ENCODE data around the gene UMPS. TPM values are rescaled to one million over a fixed set of nuclear protein-coding genes. Genes with fewer than 3 reads are reported as not detected.

Gene UMPS
- total RNA-seq, 1 experiment from 2014 or later: 46.0 TPM

DNA sequence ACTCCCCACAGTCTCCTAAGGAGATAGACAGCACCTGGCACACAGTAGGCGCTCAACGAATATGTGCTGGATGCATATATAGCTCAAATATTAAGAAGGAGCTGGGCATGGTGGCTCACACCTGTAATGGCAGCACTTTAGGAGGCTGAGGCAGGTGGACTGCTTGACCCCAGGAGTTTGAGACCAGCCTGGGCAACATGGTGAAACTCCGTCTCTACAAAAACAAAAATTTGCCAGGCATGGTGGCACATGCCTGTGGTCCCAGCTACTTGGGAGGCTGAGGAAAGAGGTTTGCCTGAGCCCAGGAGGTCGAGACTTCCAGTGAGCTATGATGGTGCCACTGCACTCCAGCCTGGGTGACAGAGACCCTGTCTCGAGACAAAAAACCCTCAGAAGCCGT is 37.4 kb downstream of the UMPS start:
- in situ Hi-C loops (cut with HindIII; ENCODE audit: low pct_unique_long_range_greater_than_20kb, low sequenced_read_pairs): no loop called here
- POLR2A ChIA-PET: no interaction called here
- TF ChIP-seq, protein P1, sequence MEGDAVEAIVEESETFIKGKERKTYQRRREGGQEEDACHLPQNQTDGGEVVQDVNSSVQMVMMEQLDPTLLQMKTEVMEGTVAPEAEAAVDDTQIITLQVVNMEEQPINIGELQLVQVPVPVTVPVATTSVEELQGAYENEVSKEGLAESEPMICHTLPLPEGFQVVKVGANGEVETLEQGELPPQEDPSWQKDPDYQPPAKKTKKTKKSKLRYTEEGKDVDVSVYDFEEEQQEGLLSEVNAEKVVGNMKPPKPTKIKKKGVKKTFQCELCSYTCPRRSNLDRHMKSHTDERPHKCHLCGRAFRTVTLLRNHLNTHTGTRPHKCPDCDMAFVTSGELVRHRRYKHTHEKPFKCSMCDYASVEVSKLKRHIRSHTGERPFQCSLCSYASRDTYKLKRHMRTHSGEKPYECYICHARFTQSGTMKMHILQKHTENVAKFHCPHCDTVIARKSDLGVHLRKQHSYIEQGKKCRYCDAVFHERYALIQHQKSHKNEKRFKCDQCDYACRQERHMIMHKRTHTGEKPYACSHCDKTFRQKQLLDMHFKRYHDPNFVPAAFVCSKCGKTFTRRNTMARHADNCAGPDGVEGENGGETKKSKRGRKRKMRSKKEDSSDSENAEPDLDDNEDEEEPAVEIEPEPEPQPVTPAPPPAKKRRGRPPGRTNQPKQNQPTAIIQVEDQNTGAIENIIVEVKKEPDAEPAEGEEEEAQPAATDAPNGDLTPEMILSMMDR (IDR thresholded peaks at IDR 0.05): no peak
- no peak for TF ChIP-seq TCF7L2 (IDR thresholded peaks at IDR 0.05; ENCODE audit: low read depth, low read length)
- no peak for TF ChIP-seq POLR2AphosphoS5 (IDR thresholded peaks at IDR 0.05; ENCODE audit: low read depth, low read length)
- TF ChIP-seq SIN3A (IDR thresholded peaks at IDR 0.05; ENCODE audit: borderline replicate concordance, insufficient read depth, low read depth, low read length): no peak
- TF ChIP-seq, protein P2, sequence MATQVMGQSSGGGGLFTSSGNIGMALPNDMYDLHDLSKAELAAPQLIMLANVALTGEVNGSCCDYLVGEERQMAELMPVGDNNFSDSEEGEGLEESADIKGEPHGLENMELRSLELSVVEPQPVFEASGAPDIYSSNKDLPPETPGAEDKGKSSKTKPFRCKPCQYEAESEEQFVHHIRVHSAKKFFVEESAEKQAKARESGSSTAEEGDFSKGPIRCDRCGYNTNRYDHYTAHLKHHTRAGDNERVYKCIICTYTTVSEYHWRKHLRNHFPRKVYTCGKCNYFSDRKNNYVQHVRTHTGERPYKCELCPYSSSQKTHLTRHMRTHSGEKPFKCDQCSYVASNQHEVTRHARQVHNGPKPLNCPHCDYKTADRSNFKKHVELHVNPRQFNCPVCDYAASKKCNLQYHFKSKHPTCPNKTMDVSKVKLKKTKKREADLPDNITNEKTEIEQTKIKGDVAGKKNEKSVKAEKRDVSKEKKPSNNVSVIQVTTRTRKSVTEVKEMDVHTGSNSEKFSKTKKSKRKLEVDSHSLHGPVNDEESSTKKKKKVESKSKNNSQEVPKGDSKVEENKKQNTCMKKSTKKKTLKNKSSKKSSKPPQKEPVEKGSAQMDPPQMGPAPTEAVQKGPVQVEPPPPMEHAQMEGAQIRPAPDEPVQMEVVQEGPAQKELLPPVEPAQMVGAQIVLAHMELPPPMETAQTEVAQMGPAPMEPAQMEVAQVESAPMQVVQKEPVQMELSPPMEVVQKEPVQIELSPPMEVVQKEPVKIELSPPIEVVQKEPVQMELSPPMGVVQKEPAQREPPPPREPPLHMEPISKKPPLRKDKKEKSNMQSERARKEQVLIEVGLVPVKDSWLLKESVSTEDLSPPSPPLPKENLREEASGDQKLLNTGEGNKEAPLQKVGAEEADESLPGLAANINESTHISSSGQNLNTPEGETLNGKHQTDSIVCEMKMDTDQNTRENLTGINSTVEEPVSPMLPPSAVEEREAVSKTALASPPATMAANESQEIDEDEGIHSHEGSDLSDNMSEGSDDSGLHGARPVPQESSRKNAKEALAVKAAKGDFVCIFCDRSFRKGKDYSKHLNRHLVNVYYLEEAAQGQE (IDR thresholded peaks at IDR 0.05; ENCODE audit: insufficient read depth in 1 of 2, low read depth in 2 of 2, low read length in 1 of 2): no peak
- Histone ChIP-seq H3K36me3 (ENCODE audit: control insufficient read depth, insufficient read depth, low read length) (no peaks in the 10 kb centered on the region; the same call in 1 of the 2 replicates), H3K4me1 (ENCODE audit: control insufficient read depth, insufficient read depth, low read length) (no peaks in the 10 kb centered on the region), H3K27me3 (ENCODE audit: control insufficient read depth, insufficient read depth, low read length) (no peaks in the 10 kb centered on the region), H3K9me3 (ENCODE audit: control insufficient read depth, insufficient read depth, low read depth, low read length) (no peaks in the 10 kb centered on the region), H3K4me3 (ENCODE audit: low read depth in 2 of 2, low read length in 2 of 2) (no peak overlapping the region), H3K27ac (ENCODE audit: low read length) (no peak overlapping the region)
- CTCF ChIA-PET: interaction anchor here (0.5 to 1.1 kb wide), 3 partner anchors 20 to 211 kb away, joined by 3 to 6 read pairs (median 3); no protein-coding TSS in a partner anchor
- ATAC-seq (no peak), DNase-seq (ENCODE audit: low read depth, low spot score) (no peak)
- intact Hi-C loops (cut with micrococcal nuclease; ENCODE audit: unreplicated experiment): no loop called here
- no TSS peak for BruUV-seq (replicated peaks)

DNA sequence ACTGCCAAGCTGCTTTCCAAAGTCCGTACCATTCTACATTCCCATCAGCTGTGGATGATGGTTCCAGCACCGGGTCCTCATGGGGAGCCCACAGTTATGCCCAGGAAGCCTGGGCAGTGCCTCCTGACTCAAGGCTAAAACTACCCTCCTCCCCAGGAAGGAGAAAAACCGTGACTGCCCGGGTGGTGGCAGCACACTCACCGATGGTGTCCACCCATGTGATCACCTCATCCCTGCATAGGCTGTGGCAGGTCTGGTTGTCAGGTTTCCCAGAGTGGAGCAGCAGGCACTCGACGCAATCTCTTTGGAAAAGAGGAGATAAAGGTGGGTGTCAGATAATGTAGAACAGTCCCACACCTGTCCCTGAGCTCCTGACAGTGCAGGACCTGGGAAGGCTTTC is 38.6 kb downstream of the UMPS start:
- Histone ChIP-seq H3K27me3 (ENCODE audit: control insufficient read depth, insufficient read depth, low read length) (no peaks in the 10 kb centered on the region), H3K4me1 (ENCODE audit: control insufficient read depth, insufficient read depth, low read length) (peaks cover 2% of the 10 kb centered on the region), H3K27ac (ENCODE audit: low read length) (no peak overlapping the region), H3K9me3 (ENCODE audit: control insufficient read depth, insufficient read depth, low read depth, low read length) (no peaks in the 10 kb centered on the region), H3K36me3 (ENCODE audit: control insufficient read depth, insufficient read depth, low read length) (no peaks in the 10 kb centered on the region; the same call in 1 of the 2 replicates), H3K4me3 (ENCODE audit: low read depth in 2 of 2, low read length in 2 of 2) (no peak overlapping the region)
- in situ Hi-C loops (cut with HindIII; ENCODE audit: low pct_unique_long_range_greater_than_20kb, low sequenced_read_pairs) (no loop called here), intact Hi-C loops (cut with micrococcal nuclease; ENCODE audit: unreplicated experiment) (no loop called here)
- DNase-seq (ENCODE audit: low read depth, low spot score) (no peak), ATAC-seq (peak; percentile 79)
- POLR2A ChIA-PET: no interaction called here
- no peak for TF ChIP-seq TCF7L2 (IDR thresholded peaks at IDR 0.05; ENCODE audit: low read depth, low read length)
- CTCF ChIA-PET: no interaction called here
- no TSS peak for BruUV-seq (replicated peaks)

DNA sequence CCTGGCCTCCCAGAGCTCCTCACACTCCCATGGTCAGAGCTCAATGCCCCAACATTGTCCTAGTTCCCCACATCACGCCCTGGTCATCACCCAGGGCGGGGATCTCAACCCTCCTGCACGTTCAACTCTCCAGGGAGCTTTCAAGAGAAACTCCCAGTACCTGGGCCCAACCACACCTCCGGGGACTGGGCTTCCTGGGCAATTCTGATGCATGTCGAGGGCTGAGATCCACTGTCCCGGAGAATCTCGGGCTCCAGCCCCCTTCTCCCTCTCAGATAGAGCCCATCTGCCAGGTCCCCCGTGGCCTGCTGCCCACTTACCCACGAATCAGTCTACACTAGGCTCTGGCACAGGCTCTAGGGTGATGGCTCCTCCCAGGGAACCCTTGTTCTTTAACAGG is 39.2 kb downstream of the UMPS start:
- no peak for ATAC-seq
- ChIA-PET CTCF (no interaction called here), POLR2A (no interaction called here)
- Histone ChIP-seq H3K9me3 (ENCODE audit: control insufficient read depth, insufficient read depth, low read depth, low read length) (no peaks in the 10 kb centered on the region), H3K27ac (ENCODE audit: low read length) (no peak overlapping the region), H3K4me1 (ENCODE audit: control insufficient read depth, insufficient read depth, low read length) (peaks cover 9% of the 10 kb centered on the region), H3K36me3 (ENCODE audit: control insufficient read depth, insufficient read depth, low read length) (no peaks in the 10 kb centered on the region; the same call in 1 of the 2 replicates), H3K27me3 (ENCODE audit: control insufficient read depth, insufficient read depth, low read length) (no peaks in the 10 kb centered on the region), H3K4me3 (ENCODE audit: low read depth in 2 of 2, low read length in 2 of 2) (no peak overlapping the region)
- TF ChIP-seq SIN3A (IDR thresholded peaks at IDR 0.05; ENCODE audit: borderline replicate concordance, insufficient read depth, low read depth, low read length) (no peak), POLR2AphosphoS5 (IDR thresholded peaks at IDR 0.05; ENCODE audit: low read depth, low read length) (no peak), TCF7L2 (IDR thresholded peaks at IDR 0.05; ENCODE audit: low read depth, low read length) (no peak)
- TF ChIP-seq, protein P1 (IDR thresholded peaks at IDR 0.05): no peak
- TF ChIP-seq, protein P2 (IDR thresholded peaks at IDR 0.05; ENCODE audit: insufficient read depth in 1 of 2, low read depth in 2 of 2, low read length in 1 of 2): no peak
- DNase-seq (ENCODE audit: low read depth, low spot score): no peak
- in situ Hi-C loops (cut with HindIII; ENCODE audit: low pct_unique_long_range_greater_than_20kb, low sequenced_read_pairs): no loop called here
- intact Hi-C loops (cut with micrococcal nuclease; ENCODE audit: unreplicated experiment): no loop called here
- no TSS peak for BruUV-seq (replicated peaks)
